ENCODE data around the gene MARK3. TPM values are rescaled to one million over a fixed set of nuclear protein-coding genes. Genes with fewer than 3 reads are reported as not detected.

MARK3 gene
- total RNA-seq, 2 experiments from 2014 or later, result 107 TPM

GRCh38 chr14:103430358-103430757 is 45.1 kb downstream of the MARK3 start:
- Mint-ChIP-seq H3K9me3 (no peaks in the 10 kb centered on the region), H3K27me3 (no peaks in the 10 kb centered on the region), H3K4me3 (no peak overlapping the region), H3K27ac (no peak overlapping the region), H3K4me1 (ENCODE audit: low read depth) (peaks cover 62% of the 10 kb centered on the region), H3K36me3 (ENCODE audit: low read depth) (peaks cover 42% of the 10 kb centered on the region)
- H3K27me3 ChIP-seq (ENCODE audit: control insufficient read depth in 1 of 2, insufficient read depth in 2 of 2, low read length in 2 of 2), result no peaks in the 10 kb centered on the region
- H3K4me1 ChIP-seq (ENCODE audit: insufficient read depth, low read length), result peaks cover 10% of the 10 kb centered on the region
- POLR2A ChIA-PET, result no interaction called here
- H3K27ac ChIP-seq (ENCODE audit: low read depth in 1 of 2, low read length in 2 of 2), result no peak overlapping the region
- no peak for TF ChIP-seq CTCF (IDR thresholded peaks at IDR 0.05)
- H3K9me3 ChIP-seq (ENCODE audit: control insufficient read depth in 1 of 2, insufficient read depth in 1 of 2, low read length in 2 of 2), result no peaks in the 10 kb centered on the region
- DNase-seq (no peak), ATAC-seq (ENCODE audit: poor library complexity) (no peak)
- intact Hi-C loops (cut with DNase I, micrococcal nuclease), result no loop called here
- CTCF ChIA-PET, result interaction anchor here (1.0 kb wide), 1 partner anchor 15 kb away, joined by 3 read pairs; no protein-coding TSS in a partner anchor
- H3K4me3 ChIP-seq (ENCODE audit: low read length), result no peak overlapping the region
- H3K36me3 ChIP-seq (ENCODE audit: insufficient read depth, low read length), result peaks cover 37% of the 10 kb centered on the region

GRCh38 chr14:103432627-103433026 is 47.4 kb downstream of the MARK3 start:
- intact Hi-C loops (cut with DNase I, micrococcal nuclease), result no loop called here
- H3K4me3 Mint-ChIP-seq, result no peak overlapping the region
- peaks cover 45% of the 10 kb centered on the region for H3K36me3 Mint-ChIP-seq (ENCODE audit: low read depth)
- peaks cover 48% of the 10 kb centered on the region for H3K4me1 Mint-ChIP-seq (ENCODE audit: low read depth)
- H3K9me3 Mint-ChIP-seq, result no peaks in the 10 kb centered on the region
- Histone ChIP-seq H3K4me3 (ENCODE audit: low read length) (no peak overlapping the region), H3K36me3 (ENCODE audit: insufficient read depth, low read length) (peaks cover 35% of the 10 kb centered on the region), H3K4me1 (ENCODE audit: insufficient read depth, low read length) (peaks cover 3% of the 10 kb centered on the region), H3K9me3 (ENCODE audit: control insufficient read depth in 1 of 2, insufficient read depth in 1 of 2, low read length in 2 of 2) (no peaks in the 10 kb centered on the region), H3K27ac (ENCODE audit: low read depth in 1 of 2, low read length in 2 of 2) (no peak overlapping the region), H3K27me3 (ENCODE audit: control insufficient read depth in 1 of 2, insufficient read depth in 2 of 2, low read length in 2 of 2) (no peaks in the 10 kb centered on the region)
- no peak overlapping the region for H3K27ac Mint-ChIP-seq
- H3K27me3 Mint-ChIP-seq, result no peaks in the 10 kb centered on the region
- no peak for TF ChIP-seq CTCF (IDR thresholded peaks at IDR 0.05)
- POLR2A ChIA-PET, result no interaction called here
- ATAC-seq (ENCODE audit: poor library complexity), result no peak
- CTCF ChIA-PET, result no interaction called here
- no peak for DNase-seq

GRCh38 chr14:103433916-103434563 is 48.8 kb downstream of the MARK3 start:
- no peak for TF ChIP-seq CTCF (IDR thresholded peaks at IDR 0.05)
- DNase-seq, result no peak
- no peaks in the 10 kb centered on the region for H3K4me1 ChIP-seq (ENCODE audit: insufficient read depth, low read length)
- no peak overlapping the region for H3K4me3 ChIP-seq (ENCODE audit: low read length)
- Mint-ChIP-seq H3K9me3 (no peaks in the 10 kb centered on the region), H3K4me1 (ENCODE audit: low read depth) (peaks cover 35% of the 10 kb centered on the region), H3K27me3 (no peaks in the 10 kb centered on the region), H3K36me3 (ENCODE audit: low read depth) (peaks cover 44% of the 10 kb centered on the region), H3K4me3 (no peak overlapping the region), H3K27ac (no peak overlapping the region)
- POLR2A ChIA-PET, result no interaction called here
- no peak overlapping the region for H3K27ac ChIP-seq (ENCODE audit: low read depth in 1 of 2, low read length in 2 of 2)
- no peaks in the 10 kb centered on the region for H3K27me3 ChIP-seq (ENCODE audit: control insufficient read depth in 1 of 2, insufficient read depth in 2 of 2, low read length in 2 of 2)
- CTCF ChIA-PET, result no interaction called here
- intact Hi-C loops (cut with DNase I, micrococcal nuclease), result no loop called here
- H3K9me3 ChIP-seq (ENCODE audit: control insufficient read depth in 1 of 2, insufficient read depth in 1 of 2, low read length in 2 of 2), result no peaks in the 10 kb centered on the region
- H3K36me3 ChIP-seq (ENCODE audit: insufficient read depth, low read length), result peaks cover 40% of the 10 kb centered on the region
- no peak for ATAC-seq (ENCODE audit: poor library complexity)
